ENCODE results near the gene PVALEF. TPM values are rescaled to one million over a fixed set of nuclear protein-coding genes. Genes with fewer than 3 reads are reported as not detected.

The PVALEF gene
- total RNA-seq, 2 experiments from 2014 or later, result not detected

GRCh38 chr17:81209141-81209540, 43.8 kb downstream of the PVALEF start:
- DNase-seq (no peak), ATAC-seq (no peak)
- POLR2A ChIA-PET, result no interaction called here
- Mint-ChIP-seq H3K27ac (no peak overlapping the region), H3K4me1 (no peaks in the 10 kb centered on the region), H3K27me3 (no peaks in the 10 kb centered on the region), H3K4me3 (no peak overlapping the region), H3K9me3 (ENCODE audit: low read depth) (no peaks in the 10 kb centered on the region), H3K36me3 (ENCODE audit: low read depth) (no peaks in the 10 kb centered on the region)
- intact Hi-C loops (cut with DNase I, micrococcal nuclease), result no loop called here
- CTCF ChIA-PET, result interaction anchor here (0.7 kb wide), 1 partner anchor 56 kb away, joined by 3 read pairs; no protein-coding TSS in a partner anchor

- no peaks in the 10 kb centered on the region for H3K9me3 Mint-ChIP-seq (ENCODE audit: low read depth)
- no peaks in the 10 kb centered on the region for H3K27me3 Mint-ChIP-seq
- POLR2A ChIA-PET, result no interaction called here
- DNase-seq (no peak), ATAC-seq (no peak)
- H3K36me3 Mint-ChIP-seq (ENCODE audit: low read depth), result no peaks in the 10 kb centered on the region
- H3K27ac Mint-ChIP-seq, result no peak overlapping the region
- H3K4me3 Mint-ChIP-seq, result no peak overlapping the region
- CTCF ChIA-PET, result no interaction called here
- H3K4me1 Mint-ChIP-seq, result no peaks in the 10 kb centered on the region
- intact Hi-C loops (cut with DNase I, micrococcal nuclease), result no loop called here
Observed at GRCh38 chr17:81210466-81210865, 45.2 kb downstream of the PVALEF start.

GRCh38 chr17:81210868-81211267, 45.6 kb downstream of the PVALEF start:
- Mint-ChIP-seq H3K27me3 (no peaks in the 10 kb centered on the region), H3K4me1 (no peaks in the 10 kb centered on the region), H3K36me3 (ENCODE audit: low read depth) (no peaks in the 10 kb centered on the region), H3K9me3 (ENCODE audit: low read depth) (no peaks in the 10 kb centered on the region), H3K27ac (no peak overlapping the region), H3K4me3 (no peak overlapping the region)
- ATAC-seq (no peak), DNase-seq (no peak)
- intact Hi-C loops (cut with DNase I, micrococcal nuclease), result no loop called here
- CTCF ChIA-PET, result no interaction called here
- POLR2A ChIA-PET, result no interaction called here

DNA sequence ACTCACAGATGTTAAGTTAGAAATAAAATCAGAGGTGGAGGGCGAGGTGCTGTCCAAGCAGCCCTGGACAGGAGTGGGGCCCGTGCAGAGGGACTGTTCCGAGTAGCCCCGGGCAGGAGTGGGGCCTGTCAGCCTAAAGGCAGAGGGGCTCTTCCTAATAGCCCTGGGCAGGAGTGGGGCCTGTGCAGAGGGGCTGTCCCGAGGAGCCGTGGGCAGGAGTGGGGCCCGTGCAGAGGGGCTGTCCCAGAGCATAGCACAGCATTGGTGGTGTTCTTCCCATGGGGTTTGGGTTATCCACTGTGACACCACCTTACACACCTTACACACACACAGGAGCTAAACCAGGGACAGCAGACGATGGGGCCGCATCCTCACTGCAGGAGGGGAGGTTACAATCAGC, 47.1 kb downstream of the PVALEF start:
- POLR2A ChIA-PET, result no interaction called here
- no peak for ATAC-seq
- H3K27ac Mint-ChIP-seq, result no peak overlapping the region

DNA sequence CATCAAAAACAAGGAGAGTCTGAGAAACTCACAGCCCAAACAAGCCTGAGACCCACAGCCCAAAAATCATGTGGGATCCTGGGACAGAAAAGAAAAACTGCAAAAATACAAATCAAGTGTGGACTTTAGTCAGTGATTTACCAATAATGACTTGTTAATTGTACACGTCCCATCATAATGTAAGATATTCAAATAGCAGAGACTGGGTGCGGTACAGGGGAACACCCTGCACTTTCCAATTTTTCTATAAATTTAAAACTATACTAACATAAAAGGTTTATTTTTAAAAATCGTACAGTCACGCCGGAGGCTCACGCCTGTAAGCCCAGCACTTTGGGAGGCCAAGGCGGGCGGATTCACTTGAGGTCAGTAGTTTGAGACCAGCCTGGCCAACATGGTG, 48.7 kb downstream of the PVALEF start:
- intact Hi-C loops (cut with DNase I, micrococcal nuclease), result no loop called here
- Mint-ChIP-seq H3K4me1 (no peaks in the 10 kb centered on the region), H3K27ac (no peak overlapping the region), H3K9me3 (ENCODE audit: low read depth) (no peaks in the 10 kb centered on the region), H3K27me3 (no peaks in the 10 kb centered on the region), H3K36me3 (ENCODE audit: low read depth) (no peaks in the 10 kb centered on the region), H3K4me3 (no peak overlapping the region)
- ChIA-PET POLR2A (no interaction called here), CTCF (no interaction called here)
- DNase-seq (no peak), ATAC-seq (no peak)

More for the DNA sequence above, 47.1 kb downstream of the PVALEF start:
- CTCF ChIA-PET, result interaction anchor here (0.6 kb wide), 1 partner anchor 248 kb away, joined by 4 read pairs; no protein-coding TSS in a partner anchor
- intact Hi-C loops (cut with DNase I, micrococcal nuclease), result no loop called here
- Mint-ChIP-seq H3K9me3 (ENCODE audit: low read depth) (no peaks in the 10 kb centered on the region), H3K4me1 (no peaks in the 10 kb centered on the region), H3K36me3 (ENCODE audit: low read depth) (no peaks in the 10 kb centered on the region), H3K4me3 (no peak overlapping the region), H3K27me3 (no peaks in the 10 kb centered on the region)
- no peak for DNase-seq

DNA sequence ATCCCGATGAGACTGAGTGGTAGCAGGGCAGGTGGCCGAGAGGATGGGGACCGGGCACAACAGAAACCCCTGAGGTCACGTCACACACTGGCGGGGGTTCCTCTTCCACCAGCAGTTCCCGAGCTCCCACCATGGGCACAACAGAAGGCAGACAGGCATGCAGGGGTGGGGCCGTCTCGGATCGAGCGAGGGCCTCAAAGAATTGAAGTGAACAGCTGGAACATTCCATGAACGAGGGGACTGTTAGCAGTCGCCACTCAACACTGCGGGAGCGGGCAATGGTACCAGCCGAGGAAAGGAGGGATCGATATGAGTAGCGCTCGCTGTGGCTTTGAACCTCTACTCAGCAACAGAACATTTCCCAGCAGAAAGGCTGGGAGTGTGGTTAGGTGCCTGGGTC, 52.2 kb downstream of the PVALEF start:
- no peak overlapping the region for H3K27ac Mint-ChIP-seq
- H3K36me3 Mint-ChIP-seq (ENCODE audit: low read depth), result no peaks in the 10 kb centered on the region
- H3K9me3 Mint-ChIP-seq (ENCODE audit: low read depth), result no peaks in the 10 kb centered on the region
- H3K27me3 Mint-ChIP-seq, result no peaks in the 10 kb centered on the region
- DNase-seq (no peak), ATAC-seq (no peak)
- POLR2A ChIA-PET, result no interaction called here
- H3K4me1 Mint-ChIP-seq, result peaks cover 6% of the 10 kb centered on the region
- intact Hi-C loops (cut with DNase I, micrococcal nuclease), result no loop called here
- CTCF ChIA-PET, result interaction anchor here (0.6 to 0.7 kb wide), 2 partner anchors 13 to 278 kb away, joined by 3 read pairs; no protein-coding TSS in a partner anchor
- no peak overlapping the region for H3K4me3 Mint-ChIP-seq

DNA sequence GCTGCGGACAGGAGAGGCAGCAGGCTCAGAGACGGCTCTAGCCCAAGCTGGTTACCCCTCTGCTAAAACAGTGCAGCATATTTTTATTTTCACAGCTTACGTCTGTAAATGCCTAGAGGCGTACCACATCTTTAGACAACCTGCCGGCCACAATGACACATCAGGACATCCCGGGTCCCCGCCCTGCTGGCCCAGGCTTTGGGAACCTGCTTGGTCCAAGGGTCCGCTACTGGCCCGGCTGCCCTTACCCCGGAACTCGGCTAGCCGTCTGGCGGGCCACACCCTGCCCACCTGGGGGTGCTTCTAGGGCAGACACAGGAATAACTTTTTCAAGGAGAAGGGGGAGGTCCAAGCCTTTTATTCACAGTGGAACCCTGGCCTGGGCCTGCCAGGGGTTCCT, 53.2 kb downstream of the PVALEF start:
- DNase-seq (no peak), ATAC-seq (no peak)
- intact Hi-C loops (cut with DNase I, micrococcal nuclease), result no loop called here
- ChIA-PET POLR2A (no interaction called here), CTCF (interaction anchor here (0.6 kb wide), 1 partner anchor 12 kb away, joined by 3 read pairs; no protein-coding TSS in a partner anchor)
- no peak overlapping the region for H3K4me3 Mint-ChIP-seq
- H3K36me3 Mint-ChIP-seq (ENCODE audit: low read depth), result no peaks in the 10 kb centered on the region
- no peaks in the 10 kb centered on the region for H3K27me3 Mint-ChIP-seq
- H3K4me1 Mint-ChIP-seq, result peaks cover 8% of the 10 kb centered on the region
- H3K27ac Mint-ChIP-seq, result no peak overlapping the region
- H3K9me3 Mint-ChIP-seq (ENCODE audit: low read depth), result no peaks in the 10 kb centered on the region

GRCh38 chr17:81218991-81219390, 53.7 kb downstream of the PVALEF start:
- Mint-ChIP-seq H3K4me3 (no peak overlapping the region), H3K36me3 (ENCODE audit: low read depth) (no peaks in the 10 kb centered on the region), H3K27me3 (no peaks in the 10 kb centered on the region), H3K4me1 (peaks cover 13% of the 10 kb centered on the region), H3K9me3 (ENCODE audit: low read depth) (no peaks in the 10 kb centered on the region), H3K27ac (no peak overlapping the region)
- ChIA-PET CTCF (no interaction called here), POLR2A (no interaction called here)
- no peak for DNase-seq
- intact Hi-C loops (cut with DNase I, micrococcal nuclease), result no loop called here
- no peak for ATAC-seq

DNA sequence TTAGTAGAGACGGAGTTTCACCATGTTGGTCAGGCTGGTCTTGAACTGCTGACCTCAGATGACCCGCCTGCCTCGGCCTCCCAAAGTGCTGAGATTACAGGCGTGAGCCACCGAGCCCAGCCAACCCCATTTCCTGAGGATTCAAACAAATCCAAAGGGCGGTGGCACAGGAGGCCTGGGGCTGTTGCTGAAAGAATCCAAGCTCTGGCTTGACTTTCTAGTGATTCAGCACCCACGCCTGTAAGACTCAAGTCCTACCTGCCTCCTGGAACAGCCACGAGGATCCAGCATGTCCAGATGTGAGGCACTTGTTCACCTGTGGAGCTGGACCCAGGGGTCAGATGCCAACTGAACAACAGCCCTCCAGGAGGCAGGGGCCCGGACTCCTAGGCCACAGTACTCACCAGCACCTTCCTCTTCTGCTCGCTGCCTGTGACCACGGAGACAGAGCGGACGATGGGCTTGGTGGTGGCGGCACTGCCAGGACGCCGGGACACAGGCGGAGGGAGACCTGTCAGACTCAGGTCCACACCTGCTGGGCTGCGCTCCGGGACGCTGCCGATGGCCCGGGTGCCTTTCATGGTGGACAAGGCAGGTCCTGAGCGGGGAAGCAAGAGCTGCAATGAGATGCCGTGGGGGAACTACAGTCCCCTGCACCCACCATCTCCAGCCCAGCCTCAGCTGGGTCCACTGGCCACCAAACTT, 54.3 kb downstream of the PVALEF start:
- ChIA-PET POLR2A (no interaction called here), CTCF (no interaction called here)
- intact Hi-C loops (cut with DNase I, micrococcal nuclease), result loop anchor here in 1 of 2 experiments (10.0 kb wide), 1 partner anchor 675 kb away; the partner anchor contains the start of gene RPTOR
- DNase-seq (no peak), ATAC-seq (no peak)
- H3K27ac Mint-ChIP-seq, result no peak overlapping the region
- H3K27me3 Mint-ChIP-seq, result no peaks in the 10 kb centered on the region
- peaks cover 15% of the 10 kb centered on the region for H3K4me1 Mint-ChIP-seq
- H3K36me3 Mint-ChIP-seq (ENCODE audit: low read depth), result no peaks in the 10 kb centered on the region
- H3K9me3 Mint-ChIP-seq (ENCODE audit: low read depth), result no peaks in the 10 kb centered on the region
- no peak overlapping the region for H3K4me3 Mint-ChIP-seq

DNA sequence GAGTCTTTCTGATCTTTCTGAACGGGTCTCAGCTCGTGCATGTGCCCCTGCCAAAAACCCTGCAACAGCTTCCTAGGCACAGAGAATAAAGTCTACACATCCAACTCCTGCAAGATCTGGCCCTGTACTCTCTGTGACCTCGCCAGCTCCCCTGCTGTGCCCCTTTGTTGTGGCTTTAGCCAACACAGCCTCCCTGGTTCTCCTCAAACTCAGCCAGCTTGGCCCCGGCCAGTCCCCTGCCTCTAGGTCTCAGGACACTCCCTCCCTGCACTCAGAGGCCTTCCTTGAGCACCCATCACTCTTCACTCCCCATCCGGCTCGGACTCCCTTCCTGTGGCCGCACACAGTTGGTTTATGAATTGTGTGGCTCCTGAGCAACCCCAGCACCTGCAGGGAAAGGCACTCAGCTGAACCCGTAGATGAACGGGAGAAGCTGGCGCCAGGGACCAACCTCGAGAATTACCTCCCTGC, 56.1 kb downstream of the PVALEF start:
- Mint-ChIP-seq H3K9me3 (ENCODE audit: low read depth) (no peaks in the 10 kb centered on the region), H3K27me3 (no peaks in the 10 kb centered on the region), H3K4me1 (peaks cover 15% of the 10 kb centered on the region), H3K4me3 (peak overlapping the region; percentile 50), H3K36me3 (ENCODE audit: low read depth) (no peaks in the 10 kb centered on the region), H3K27ac (no peak overlapping the region)
- intact Hi-C loops (cut with DNase I, micrococcal nuclease), result loop anchor here in 1 of 2 experiments (10.0 kb wide), 1 partner anchor 677 kb away; the partner anchor contains the start of gene RPTOR
- ChIA-PET CTCF (no interaction called here), POLR2A (no interaction called here)
- ATAC-seq, result no peak
- no peak for DNase-seq

- Mint-ChIP-seq H3K27ac (no peak overlapping the region), H3K4me3 (peak overlapping the region; percentile 50), H3K27me3 (no peaks in the 10 kb centered on the region), H3K36me3 (ENCODE audit: low read depth) (no peaks in the 10 kb centered on the region), H3K9me3 (ENCODE audit: low read depth) (no peaks in the 10 kb centered on the region), H3K4me1 (peaks cover 15% of the 10 kb centered on the region)
- DNase-seq (no peak), ATAC-seq (no peak)
- POLR2A ChIA-PET, result interaction anchor here (1.1 to 1.2 kb wide), 2 partner anchors 12 to 17 kb away, joined by 6 to 8 read pairs; partner anchors contain the start of genes NDUFAF8 and TEPSIN
- CTCF ChIA-PET, result interaction anchor here (1.0 kb wide), 1 partner anchor 17 kb away, joined by 7 read pairs; the partner anchor contains the start of genes NDUFAF8 and TEPSIN
- intact Hi-C loops (cut with DNase I, micrococcal nuclease), result loop anchor here in 1 of 2 experiments (2.0 to 10.0 kb wide), 3 partner anchors 63 to 677 kb away; partner anchors contain the start of genes CCDC137, OXLD1 and RPTOR
Observed at GRCh38 chr17:81221842-81222619, 56.7 kb downstream of the PVALEF start.
